Keratinocyte (primary cell): ENCODE data around the gene CPNE7. TPM values are rescaled to one million over a fixed set of nuclear protein-coding genes. Genes with fewer than 3 reads are reported as not detected.

Experiments used
- DNase-seq: peaks from one replicate; pipeline ENCODE4 v3.0.0-alpha.2; 2011; ENCODE audit warnings: low read depth, missing footprints, low spot score
- FAIRE-seq: peaks from 2 replicates; lab custom pipeline; 2011; peaks lifted over from hg19 to GRCh38; lab: Jason Lieb, UNC
- H2AFZ ChIP-seq: 2 replicates; pipeline ENCODE4 v1.6.0; 2012; ENCODE audit warnings: low read length, control low read depth, inconsistent platforms; ENCODE audit not compliant: control insufficient read depth
- H3K27ac ChIP-seq: 2 replicates; pipeline ENCODE4 v1.5.1; 2011; ENCODE audit warnings: low read length; ENCODE audit not compliant: control insufficient read depth, insufficient read depth
- H3K27me3 ChIP-seq: 3 replicates; pipeline ENCODE4 v1.6.0; 2011; ENCODE audit warnings: low read length; ENCODE audit not compliant: control insufficient read depth, insufficient read depth; ENCODE audit errors: extremely low read depth
- H3K36me3 ChIP-seq, 2 experiments: 2 replicates in 1 of 2; 3 replicates in 1 of 2; pipeline ENCODE4 v1.5.1; 2011; ENCODE audit warnings: low read length in 2 of 2, mild to moderate bottlenecking in 1 of 2; ENCODE audit not compliant: control insufficient read depth in 2 of 2, insufficient read depth in 2 of 2; ENCODE audit errors: extremely low read depth in 1 of 2
- H3K4me1 ChIP-seq: 3 replicates; pipeline ENCODE4 v1.5.1; 2011; ENCODE audit warnings: low read length; ENCODE audit not compliant: control insufficient read depth, insufficient read depth; ENCODE audit errors: extremely low read depth
- H3K4me2 ChIP-seq: 3 replicates; pipeline ENCODE4 v1.6.0; 2011; ENCODE audit warnings: low read depth, low read length; ENCODE audit not compliant: control insufficient read depth, insufficient read depth; ENCODE audit errors: extremely low read depth
- H3K4me3 ChIP-seq, 3 experiments: fragments of 200-600 bp in 1 of 3; sonication (generic) in 1 of 3; 2 replicates in 2 of 3; 3 replicates in 1 of 3; pipeline ENCODE4 v1.5.1; 2011 to 2016; ENCODE audit warnings: low read length in 3 of 3, mild to moderate bottlenecking in 3 of 3, control low read depth in 2 of 3, inconsistent platforms in 1 of 3, low read depth in 1 of 3, mixed read lengths in 1 of 3, mixed run types in 1 of 3, moderate library complexity in 1 of 3; ENCODE audit not compliant: control insufficient read depth in 2 of 3, insufficient read depth in 2 of 3; ENCODE audit errors: extremely low read depth in 1 of 3
- H3K79me2 ChIP-seq: 2 replicates; pipeline ENCODE4 v1.6.0; 2012; ENCODE audit warnings: low read length; ENCODE audit not compliant: control insufficient read depth, insufficient read depth
- H3K9ac ChIP-seq: 3 replicates; pipeline ENCODE4 v1.6.0; 2011; ENCODE audit warnings: low read length; ENCODE audit not compliant: control insufficient read depth, insufficient read depth; ENCODE audit errors: extremely low read depth
- H3K9me1 ChIP-seq: 3 replicates; pipeline ENCODE4 v1.6.0; 2011; ENCODE audit warnings: low read length; ENCODE audit not compliant: control insufficient read depth, insufficient read depth; ENCODE audit errors: extremely low read depth
- H3K9me3 ChIP-seq: 2 replicates; pipeline ENCODE4 v1.5.1; 2012; ENCODE audit warnings: low read depth, low read length; ENCODE audit not compliant: control insufficient read depth
- H4K20me1 ChIP-seq: 3 replicates; pipeline ENCODE4 v1.6.0; 2011; ENCODE audit warnings: low read length; ENCODE audit not compliant: control insufficient read depth, insufficient read depth; ENCODE audit errors: extremely low read depth
- EZH2 ChIP-seq: IDR thresholded peaks from one replicate; pipeline ENCODE4 v1.6.1; 2012; ENCODE audit warnings: inconsistent platforms, mild to moderate bottlenecking, low read length, moderate library complexity
- dilution Hi-C: fragments of 300-500 bp; cut with MboI; formaldehyde crosslinking; loops from one replicate; pipeline ENCODE4 v1.7.0; 2020; ENCODE audit warnings: low sequenced_read_pairs; ENCODE audit not compliant: extremely low pct_ligation_motif_present
- polyA plus RNA-seq, 5 experiments: library from polyadenylated mRNA; depleted of rRNA in 3 of 5; stranded (reverse) in 3 of 5; stranded (forward) in 1 of 5; unstranded in 1 of 5; fragments of >200 nt; gene quantifications; 1 replicate in 1 of 5; 2 replicates in 3 of 5; 3 replicates in 1 of 5; pipeline versions ENCODE4 v1.2.1 to v1.2.3, GENCODE V29; 2011 to 2012; ENCODE audit warnings: missing spikeins in 2 of 5, low read depth in 1 of 5, low replicate concordance in 1 of 5
- TF ChIP-seq, protein P1 (sequence below), 3 experiments: IDR thresholded peaks in 1 of 3; conservative IDR thresholded peaks in 1 of 3; optimal IDR thresholded peaks in 1 of 3; 2 replicates in 2 of 3; 3 replicates in 1 of 3; pipeline versions ENCODE3 to v1.5.1; 2011; ENCODE audit warnings: low read length in 3 of 3, mild to moderate bottlenecking in 3 of 3, moderate library complexity in 2 of 3, control low read depth in 1 of 3, inconsistent platforms in 1 of 3; ENCODE audit not compliant: insufficient read depth in 2 of 3; ENCODE audit errors: extremely low read depth in 1 of 3

The CPNE7 gene
- polyA plus RNA-seq, 1 donor (not counting 4 experiments of a cell fraction or from before 2014, with no cell fraction given), result 9.1 TPM

DNA sequence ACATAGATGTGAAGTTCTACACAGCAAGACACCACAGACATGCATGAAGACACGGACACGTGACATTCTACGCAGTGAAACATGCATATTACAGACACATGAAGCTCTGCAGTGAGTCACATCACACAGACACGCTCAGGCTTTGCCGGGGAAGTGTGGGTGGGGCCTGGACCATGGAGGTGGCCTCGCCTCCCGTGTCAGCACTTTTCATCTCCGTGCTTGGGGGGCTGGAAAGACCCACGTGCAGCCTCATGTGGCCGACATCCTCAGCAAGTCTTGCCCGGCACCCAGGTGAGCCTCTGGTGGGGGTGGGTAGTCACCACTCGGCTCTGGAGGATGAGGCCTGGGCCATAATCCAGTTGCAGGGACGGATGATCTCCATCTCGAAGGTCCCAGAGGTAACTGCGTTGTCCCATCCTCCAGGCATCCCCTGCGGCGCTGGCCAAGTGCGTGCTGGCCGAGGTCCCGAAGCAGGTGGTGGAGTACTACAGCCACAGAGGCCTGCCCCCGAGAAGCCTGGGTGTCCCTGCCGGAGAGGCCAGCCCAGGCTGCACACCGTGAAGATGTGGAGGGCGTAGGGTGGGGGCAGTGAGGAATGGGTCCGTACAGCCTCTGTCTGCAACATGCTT is 20.6 kb downstream of the CPNE7 start:
- H2AFZ ChIP-seq, result no peak overlapping the region
- H3K4me2 ChIP-seq, result no peak overlapping the region
- no peak for FAIRE-seq
- H3K9me1 ChIP-seq, result no peaks in the 10 kb centered on the region
- H3K9me3 ChIP-seq, result no peaks in the 10 kb centered on the region
- no peaks in the 10 kb centered on the region for H3K27me3 ChIP-seq
- DNase-seq, result no peak
- dilution Hi-C loops, result no loop called here
- no peaks in the 10 kb centered on the region for H4K20me1 ChIP-seq
- no peak overlapping the region for H3K4me3 ChIP-seq
- peaks cover 17% of the 10 kb centered on the region for H3K4me1 ChIP-seq
- no peaks in the 10 kb centered on the region for H3K79me2 ChIP-seq
- H3K36me3 ChIP-seq, result no peaks in the 10 kb centered on the region
- H3K9ac ChIP-seq, result no peak overlapping the region
- H3K27ac ChIP-seq, result no peak overlapping the region
- TF ChIP-seq, protein P1, sequence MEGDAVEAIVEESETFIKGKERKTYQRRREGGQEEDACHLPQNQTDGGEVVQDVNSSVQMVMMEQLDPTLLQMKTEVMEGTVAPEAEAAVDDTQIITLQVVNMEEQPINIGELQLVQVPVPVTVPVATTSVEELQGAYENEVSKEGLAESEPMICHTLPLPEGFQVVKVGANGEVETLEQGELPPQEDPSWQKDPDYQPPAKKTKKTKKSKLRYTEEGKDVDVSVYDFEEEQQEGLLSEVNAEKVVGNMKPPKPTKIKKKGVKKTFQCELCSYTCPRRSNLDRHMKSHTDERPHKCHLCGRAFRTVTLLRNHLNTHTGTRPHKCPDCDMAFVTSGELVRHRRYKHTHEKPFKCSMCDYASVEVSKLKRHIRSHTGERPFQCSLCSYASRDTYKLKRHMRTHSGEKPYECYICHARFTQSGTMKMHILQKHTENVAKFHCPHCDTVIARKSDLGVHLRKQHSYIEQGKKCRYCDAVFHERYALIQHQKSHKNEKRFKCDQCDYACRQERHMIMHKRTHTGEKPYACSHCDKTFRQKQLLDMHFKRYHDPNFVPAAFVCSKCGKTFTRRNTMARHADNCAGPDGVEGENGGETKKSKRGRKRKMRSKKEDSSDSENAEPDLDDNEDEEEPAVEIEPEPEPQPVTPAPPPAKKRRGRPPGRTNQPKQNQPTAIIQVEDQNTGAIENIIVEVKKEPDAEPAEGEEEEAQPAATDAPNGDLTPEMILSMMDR (optimal IDR thresholded peaks at IDR 0.05 in 1 of 3, IDR thresholded peaks at IDR 0.05 in 1 of 3, conservative IDR thresholded peaks at IDR 0.05 in 1 of 3; ENCODE audit: extremely low read depth in 1 of 3, insufficient read depth in 2 of 3, low read length in 3 of 3), result no peak
- no peak for TF ChIP-seq EZH2

DNA sequence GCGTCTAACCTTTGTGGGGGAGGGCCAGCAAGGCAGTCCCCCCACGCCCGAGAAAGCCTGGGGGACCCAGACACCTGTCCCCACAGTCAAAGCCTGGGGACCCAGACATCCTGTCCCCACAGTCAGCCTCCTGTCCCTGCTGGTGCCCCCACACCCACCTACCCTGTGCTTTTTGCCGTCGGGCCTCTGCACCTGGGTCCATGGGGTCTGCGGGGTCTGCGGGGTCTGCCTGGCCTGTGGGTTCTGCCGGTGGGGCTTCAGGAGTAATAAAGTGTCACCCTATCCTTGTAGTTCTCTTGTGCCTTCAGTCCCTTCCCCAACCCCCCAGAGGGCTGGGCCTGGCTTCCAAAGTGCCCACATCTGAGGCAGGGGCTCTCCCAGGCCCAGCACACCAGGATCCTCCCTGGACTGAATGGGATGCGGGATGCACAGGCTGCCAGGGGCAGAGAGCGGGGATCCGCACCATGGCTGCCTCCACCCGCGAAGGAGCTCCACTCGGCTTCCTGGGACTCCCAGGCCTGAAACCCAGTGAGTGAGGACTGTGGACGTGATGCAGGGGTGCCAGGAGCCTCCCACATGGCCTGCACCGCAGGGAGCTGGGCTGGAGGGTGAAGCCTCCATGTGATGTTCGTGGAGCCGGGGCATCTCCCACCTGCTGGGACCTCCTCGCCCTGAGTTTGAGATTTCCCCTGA is 21.5 kb downstream of the CPNE7 start:
- Histone ChIP-seq H2AFZ (no peak overlapping the region), H3K9me1 (no peaks in the 10 kb centered on the region), H3K9me3 (no peaks in the 10 kb centered on the region), H3K79me2 (no peaks in the 10 kb centered on the region), H3K4me1 (peaks cover 22% of the 10 kb centered on the region), H4K20me1 (no peaks in the 10 kb centered on the region), H3K27me3 (no peaks in the 10 kb centered on the region), H3K4me2 (no peak overlapping the region), H3K36me3 (no peaks in the 10 kb centered on the region), H3K27ac (no peak overlapping the region), H3K9ac (no peak overlapping the region), H3K4me3 (no peak overlapping the region)
- no peak for FAIRE-seq
- no peak for DNase-seq
- dilution Hi-C loops, result no loop called here
- TF ChIP-seq, protein P1 (optimal IDR thresholded peaks at IDR 0.05 in 1 of 3, IDR thresholded peaks at IDR 0.05 in 1 of 3, conservative IDR thresholded peaks at IDR 0.05 in 1 of 3; ENCODE audit: extremely low read depth in 1 of 3, insufficient read depth in 2 of 3, low read length in 3 of 3), result no peak
- TF ChIP-seq EZH2, result no peak
